Activated naive CD4-positive, alpha-beta T cell treated with anti-CD3 and anti-CD28 coated beads, Interleukin-2, amount 50 U/mL, for 16 hours (primary cell): ENCODE results near the gene MCTP1.
"Not testable (repeated sequence)": the region's sequence is repeated elsewhere in the genome, so short reads cannot be mapped to it uniquely, and the experiment has no call there.

Experiments used
- DNase-seq: peaks from one replicate; pipeline ENCODE4 v3.0.0-alpha.2; 2020

Gene MCTP1

GRCh38 chr5:95178046-95178651 lies 106.7 kb downstream of the MCTP1 start:
- no peak for DNase-seq

GRCh38 chr5:95177456-95177855 lies 107.4 kb downstream of the MCTP1 start:
- DNase-seq = no peak

DNA sequence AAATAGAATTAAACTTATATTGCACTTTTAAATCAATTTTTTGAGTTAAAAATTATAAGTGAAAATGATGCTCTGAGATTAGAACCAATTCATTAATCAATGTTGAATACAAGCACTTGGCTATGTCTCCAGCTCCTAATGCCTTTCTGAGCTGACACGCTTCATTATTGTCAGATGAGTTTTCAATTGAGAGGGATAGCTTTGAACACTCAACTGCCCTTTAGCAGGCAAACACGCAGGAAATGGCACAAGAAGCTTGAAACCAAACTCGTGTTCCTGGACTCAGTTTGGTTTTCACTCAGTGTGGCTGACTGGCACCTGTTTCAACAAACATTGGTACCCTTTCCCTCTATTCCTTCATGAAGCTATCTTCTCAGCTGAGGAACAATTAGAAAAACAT lies 109.8 kb downstream of the MCTP1 start:
- no peak for DNase-seq

DNA sequence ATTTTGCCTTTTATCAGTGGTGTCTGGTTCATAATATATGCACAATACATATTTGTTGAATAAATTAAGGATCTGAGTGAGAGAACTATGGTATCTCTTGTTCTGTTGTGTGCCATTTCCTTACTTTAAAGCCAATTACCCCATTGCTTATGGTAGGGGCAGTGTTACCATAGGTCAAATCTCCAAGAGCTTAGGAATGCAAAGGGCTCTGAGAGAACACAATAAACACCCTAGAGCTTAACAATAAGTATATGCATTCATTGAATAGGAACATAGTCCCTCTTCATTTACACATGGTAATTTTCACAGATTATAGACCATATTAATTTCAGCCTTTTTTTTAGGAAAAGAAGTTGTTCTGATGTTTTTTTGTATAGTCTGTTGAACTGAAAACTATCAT lies 112.2 kb downstream of the MCTP1 start:
- no peak for DNase-seq

GRCh38 chr5:95164861-95165260 lies 120.0 kb downstream of the MCTP1 start:
- DNase-seq = no peak

DNA sequence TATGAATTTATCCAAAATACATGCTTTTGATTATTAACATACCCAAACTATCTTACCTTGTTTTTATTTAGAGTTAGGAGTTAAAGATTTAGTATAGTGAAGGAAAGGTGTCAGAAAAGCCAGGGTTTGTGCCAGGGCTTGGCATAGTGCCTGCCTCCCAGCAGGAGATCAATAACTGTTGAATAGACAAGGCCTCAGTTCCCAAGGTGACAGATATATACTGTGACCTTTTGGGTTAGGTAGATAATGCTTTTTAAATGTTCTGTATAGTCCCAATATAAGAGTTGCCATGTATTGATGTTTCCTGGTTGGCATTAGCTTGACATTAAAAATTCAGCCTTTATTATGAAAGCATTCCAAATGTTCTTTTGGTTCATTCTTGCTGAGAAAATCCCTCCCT lies 121.8 kb downstream of the MCTP1 start:
- DNase-seq = no peak

DNA sequence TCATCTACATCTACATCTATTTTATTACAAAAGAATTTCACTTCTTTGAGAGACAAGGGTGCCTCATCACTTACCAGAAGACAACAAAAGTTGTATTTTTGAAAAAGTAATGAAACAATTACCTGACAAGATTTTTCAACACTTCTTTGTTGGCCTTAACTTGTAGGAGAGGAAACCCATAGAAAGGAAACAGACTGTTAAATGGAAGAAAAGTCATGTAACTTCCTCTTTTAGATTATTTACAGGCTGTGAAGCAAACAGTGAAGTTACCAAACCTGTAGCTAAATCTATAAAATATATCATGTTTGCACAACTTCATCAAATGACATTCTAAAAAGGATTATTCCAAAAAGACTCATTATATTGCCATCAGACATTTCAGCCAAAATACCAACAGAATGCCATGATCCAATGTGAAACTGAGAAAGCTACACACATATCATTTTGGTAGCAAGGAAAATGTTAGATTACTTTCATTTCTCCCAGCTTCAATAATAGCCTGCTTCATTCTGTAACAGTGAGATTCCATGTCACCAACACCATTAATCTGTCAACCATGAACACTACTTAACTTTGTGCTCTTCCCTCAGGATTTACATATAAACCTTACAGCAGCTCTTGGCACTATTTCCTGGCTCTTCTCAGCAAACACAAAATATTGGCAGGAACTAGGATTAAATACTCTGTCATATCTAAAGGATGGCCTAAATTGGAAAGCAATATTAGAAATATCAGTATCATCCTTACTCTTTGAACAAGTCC lies 122.5 kb downstream of the MCTP1 start:
- no peak for DNase-seq

- no peak for DNase-seq
Observed at GRCh38 chr5:95159603-95160002, 125.3 kb downstream of the MCTP1 start.

DNA sequence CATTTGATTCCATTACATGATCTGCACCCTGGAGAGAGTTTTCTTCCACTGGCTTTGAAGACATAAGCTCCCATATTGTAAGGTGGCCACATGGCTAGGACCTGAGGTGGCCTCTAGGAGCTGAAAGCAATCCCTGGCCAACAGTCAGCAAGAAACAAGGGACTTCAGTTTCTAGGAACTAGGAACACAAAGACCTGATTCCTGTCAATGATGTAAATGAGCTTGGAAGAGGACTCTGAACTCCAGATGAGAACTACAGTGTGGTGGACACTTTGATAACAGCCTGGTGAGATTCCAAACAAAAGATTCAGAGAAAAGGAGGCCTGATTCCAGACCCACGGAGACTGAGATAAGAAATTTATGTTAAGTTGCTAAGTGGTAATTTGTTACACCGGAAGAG lies 129.0 kb downstream of the MCTP1 start:
- no peak for DNase-seq

- no peak for DNase-seq
Observed at GRCh38 chr5:95153511-95153910, 131.4 kb downstream of the MCTP1 start.

GRCh38 chr5:95152535-95152934 lies 132.4 kb downstream of the MCTP1 start:
- no peak for DNase-seq

GRCh38 chr5:95152131-95152530 lies 132.8 kb downstream of the MCTP1 start:
- no peak for DNase-seq

DNA sequence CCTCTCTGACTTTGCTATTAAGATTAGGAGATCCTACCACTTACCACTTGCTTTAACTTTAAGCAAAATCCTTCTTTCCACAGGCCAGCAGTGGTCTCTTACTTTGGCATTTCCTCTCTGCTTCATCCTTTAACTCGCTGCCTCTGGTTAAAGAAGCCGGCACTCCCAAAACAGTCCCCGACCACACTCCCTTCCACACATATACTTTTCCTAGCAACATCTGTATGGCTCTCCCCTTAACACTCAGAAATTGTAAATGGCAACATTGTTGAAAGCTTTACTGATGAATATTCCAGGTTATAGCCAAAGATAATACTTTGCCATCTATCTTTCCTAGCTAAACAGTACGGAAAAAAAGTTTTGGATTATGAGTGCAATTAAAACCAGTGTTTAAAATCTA lies 133.2 kb downstream of the MCTP1 start:
- no peak for DNase-seq

DNA sequence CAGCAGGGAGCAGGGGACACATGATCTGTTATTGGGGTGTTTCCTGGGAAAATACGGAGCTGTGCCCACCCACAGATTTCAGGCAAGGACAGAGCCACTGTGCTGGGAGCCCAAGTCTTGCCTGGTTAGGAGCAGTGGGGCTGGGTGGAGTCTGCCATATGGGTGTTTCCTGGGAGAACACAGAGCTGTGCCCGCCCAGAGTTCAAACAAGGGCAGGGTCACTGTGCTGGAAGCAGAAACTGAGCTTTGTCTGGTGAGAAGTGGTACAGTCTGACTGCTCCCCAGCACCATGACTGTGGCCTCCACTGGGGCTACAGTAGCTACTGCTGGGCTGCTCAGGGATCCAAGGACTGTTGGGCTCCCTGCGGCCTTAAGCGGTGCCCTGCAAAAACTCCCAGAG lies 135.5 kb downstream of the MCTP1 start:
- no peak for DNase-seq

DNA sequence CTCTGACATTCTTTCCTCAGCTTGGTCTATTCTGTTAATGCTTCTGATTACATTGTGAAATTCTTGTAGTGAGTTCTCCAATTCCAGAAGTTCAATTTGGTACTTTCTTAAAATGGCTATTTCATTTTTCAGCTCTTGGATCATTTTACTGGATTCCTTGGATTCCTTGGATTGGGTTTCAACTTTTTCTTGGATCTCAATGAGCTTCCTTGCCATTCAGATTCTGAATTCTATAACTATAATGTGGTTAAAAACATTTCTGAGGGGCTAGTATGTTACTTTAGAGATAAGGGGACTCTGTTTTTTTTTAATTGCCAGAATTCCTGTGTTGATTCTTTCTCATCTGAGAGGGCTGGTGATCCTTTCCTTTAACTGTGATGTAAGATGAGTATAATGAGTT lies 136.4 kb downstream of the MCTP1 start:
- no peak for DNase-seq

- DNase-seq = not testable (repeated sequence)
Observed at GRCh38 chr5:95143858-95144257, 141.0 kb downstream of the MCTP1 start.

DNA sequence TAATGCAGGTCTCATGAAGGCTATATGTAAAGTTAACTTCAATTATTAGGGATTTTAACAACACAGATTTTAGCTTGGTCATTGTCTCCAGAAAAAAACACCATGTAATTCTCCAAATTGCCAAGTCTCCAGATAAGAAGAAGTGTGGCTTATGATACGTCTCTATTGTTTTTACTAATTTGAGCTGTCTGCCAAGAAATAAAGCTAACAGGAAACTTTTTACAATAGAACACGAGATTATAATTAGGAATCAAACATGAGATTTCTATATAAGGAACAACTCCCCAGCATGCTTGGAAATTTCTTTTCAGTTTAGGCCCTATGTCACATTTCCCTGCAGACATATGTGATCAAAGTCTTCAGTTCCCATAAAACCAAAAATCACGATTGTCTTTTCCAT lies 142.7 kb downstream of the MCTP1 start:
- no peak for DNase-seq

- no peak for DNase-seq
Observed at GRCh38 chr5:95141141-95141540, 143.8 kb downstream of the MCTP1 start.

DNA sequence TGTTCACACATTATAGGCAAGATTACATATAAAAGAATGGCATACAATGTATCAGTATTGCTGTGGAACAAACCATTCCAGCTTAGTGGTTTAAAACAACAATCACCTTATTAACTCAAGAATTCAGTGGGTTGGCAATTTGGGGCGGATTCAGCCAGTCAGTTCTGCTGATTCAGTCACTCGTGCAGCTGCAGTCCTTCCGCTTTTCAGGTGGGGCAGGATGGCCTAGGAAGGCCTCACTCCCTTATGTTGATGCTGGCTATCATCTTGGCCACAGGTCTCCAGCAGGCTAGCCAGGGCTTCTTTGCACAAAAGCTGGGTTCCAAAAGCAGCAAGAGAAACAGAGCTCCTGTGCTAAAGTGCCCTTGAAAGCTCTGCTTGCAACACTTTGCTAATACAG lies 150.6 kb downstream of the MCTP1 start:
- no peak for DNase-seq

DNA sequence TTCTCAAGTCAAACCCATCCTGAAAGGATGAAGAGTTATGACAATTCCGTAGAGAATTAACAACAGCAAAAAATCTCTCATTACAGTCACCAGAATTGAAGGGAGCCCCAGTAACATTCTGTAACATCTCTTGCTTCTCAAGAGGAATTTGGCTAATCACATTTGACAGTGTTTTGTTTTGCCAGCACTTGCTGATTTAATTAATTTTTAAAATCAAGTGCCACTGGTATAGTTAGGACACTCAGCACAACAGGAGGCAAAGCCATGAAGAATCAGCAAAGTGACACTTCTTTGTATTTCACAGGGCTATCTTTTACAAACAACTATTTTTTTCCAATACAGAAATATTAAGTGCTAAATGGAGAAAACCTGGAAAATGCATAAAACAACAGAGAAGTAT lies 152.8 kb downstream of the MCTP1 start:
- no peak for DNase-seq

GRCh38 chr5:95130941-95131340 lies 154.0 kb downstream of the MCTP1 start:
- no peak for DNase-seq

GRCh38 chr5:95124731-95125130 lies 160.2 kb downstream of the MCTP1 start:
- no peak for DNase-seq

GRCh38 chr5:95124101-95124500 lies 160.8 kb downstream of the MCTP1 start:
- DNase-seq = no peak

GRCh38 chr5:95114902-95115301 lies 170.0 kb downstream of the MCTP1 start:
- DNase-seq = no peak

DNA sequence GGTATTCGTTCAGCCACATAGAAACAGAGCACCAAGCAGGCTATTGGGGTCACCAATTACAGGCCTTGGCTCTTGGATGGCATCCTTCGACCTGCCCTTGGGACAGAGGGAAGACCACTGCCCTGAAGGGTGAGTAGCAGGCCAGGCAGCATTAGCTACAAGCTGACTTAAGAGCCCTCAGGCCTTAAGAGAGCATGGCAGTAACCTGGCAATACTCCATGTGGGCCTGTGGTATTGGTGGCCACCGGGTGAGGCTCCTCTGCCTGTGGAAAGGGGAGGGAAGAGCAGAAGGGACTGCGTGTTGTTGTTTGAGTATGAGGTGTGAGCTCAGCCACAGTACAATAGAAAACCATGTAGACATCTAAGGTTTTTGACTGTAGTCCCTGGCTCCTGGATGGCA lies 170.6 kb downstream of the MCTP1 start:
- DNase-seq = no peak
